ENCODE data around the gene CTSF.

CTSF gene

GRCh38 chr11:66529655-66530054 lies 38.8 kb downstream of the CTSF start:
- no peak for DNase-seq

GRCh38 chr11:66529069-66529468 lies 39.3 kb downstream of the CTSF start:
- no peak for DNase-seq

DNA sequence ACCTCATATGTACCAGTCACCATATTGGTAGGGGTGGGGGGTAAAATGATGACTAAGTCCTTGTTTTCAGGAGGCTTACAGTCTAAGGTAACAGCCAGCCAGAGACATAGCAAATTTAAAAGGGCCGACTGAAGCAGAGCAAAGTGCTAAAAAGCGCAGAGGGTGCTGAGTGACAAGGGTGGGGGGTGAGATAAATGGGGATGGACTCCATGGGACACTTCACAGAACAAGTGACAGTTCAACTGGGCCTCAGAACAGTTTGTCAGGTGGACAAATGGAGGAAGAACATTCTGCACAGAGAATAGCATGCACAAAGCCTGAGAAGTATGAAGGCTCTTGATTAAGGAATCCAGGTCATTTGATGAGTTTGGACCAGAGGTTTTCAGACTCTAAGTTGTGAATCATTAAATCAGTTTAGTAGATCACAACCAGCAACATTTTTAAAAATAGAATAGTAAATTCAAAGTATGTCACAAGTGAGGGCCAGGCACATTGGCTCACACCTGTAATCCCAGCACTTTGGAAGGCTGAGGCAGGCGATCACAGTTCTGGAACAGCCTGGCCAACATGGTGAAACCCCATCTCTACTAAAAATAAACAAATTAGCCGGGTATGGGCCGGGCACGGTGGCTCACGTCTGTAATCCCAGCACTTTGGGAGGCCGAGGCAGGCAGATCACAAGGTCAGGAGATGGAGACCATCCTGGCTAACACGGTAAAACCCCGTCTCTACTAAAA lies 43.9 kb downstream of the CTSF start:
- DNase-seq, result no peak

DNA sequence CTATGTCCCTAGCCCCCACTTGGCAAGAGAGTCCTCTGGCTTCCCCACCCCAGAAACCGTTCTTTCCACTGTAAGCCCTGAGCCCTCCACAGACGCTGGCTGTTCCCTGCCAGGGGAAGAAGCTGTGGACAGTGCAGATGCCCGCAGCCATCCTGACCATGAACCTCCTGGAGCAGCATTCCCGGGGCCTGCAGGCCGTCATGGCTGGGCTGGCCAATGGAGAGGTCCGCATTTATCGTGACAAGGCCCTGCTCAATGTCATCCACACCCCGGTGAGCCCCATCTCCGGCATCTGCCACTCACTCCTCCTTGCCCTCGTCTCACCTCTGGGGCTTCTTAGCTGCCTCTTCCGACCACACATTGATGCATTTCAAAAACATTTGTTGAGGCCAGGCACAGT lies 44.8 kb downstream of the CTSF start:
- DNase-seq, result no peak
